ENCODE data around the gene CPXM2.

CPXM2 gene

GRCh38 chr10:123868038-123869019 lies 23.3 kb downstream of the CPXM2 start:
- DNase-seq, result no peak

GRCh38 chr10:123865880-123866279 lies 25.7 kb downstream of the CPXM2 start:
- no peak for DNase-seq

DNA sequence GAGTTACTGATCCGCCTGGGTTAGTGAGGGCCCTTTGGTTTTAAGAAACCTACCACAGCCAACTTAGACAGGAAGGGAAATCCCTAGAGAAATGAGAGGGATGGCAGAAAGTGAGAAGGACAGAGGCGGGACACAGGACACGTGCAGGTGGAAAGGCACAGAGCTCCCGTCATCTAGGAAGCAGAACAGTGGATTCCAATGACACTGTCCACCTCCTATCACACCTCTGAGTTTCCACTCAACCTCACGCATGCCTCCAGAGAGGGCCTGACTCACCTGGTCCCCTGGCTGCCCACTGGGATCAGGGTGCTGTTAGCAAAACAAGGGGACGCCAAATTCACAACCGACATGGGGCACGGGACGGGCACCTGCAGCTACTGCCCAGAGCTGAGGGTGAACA lies 26.3 kb downstream of the CPXM2 start:
- DNase-seq, result no peak

GRCh38 chr10:123864923-123865322 lies 26.7 kb downstream of the CPXM2 start:
- no peak for DNase-seq

GRCh38 chr10:123863721-123864482 lies 27.7 kb downstream of the CPXM2 start:
- DNase-seq, result no peak

DNA sequence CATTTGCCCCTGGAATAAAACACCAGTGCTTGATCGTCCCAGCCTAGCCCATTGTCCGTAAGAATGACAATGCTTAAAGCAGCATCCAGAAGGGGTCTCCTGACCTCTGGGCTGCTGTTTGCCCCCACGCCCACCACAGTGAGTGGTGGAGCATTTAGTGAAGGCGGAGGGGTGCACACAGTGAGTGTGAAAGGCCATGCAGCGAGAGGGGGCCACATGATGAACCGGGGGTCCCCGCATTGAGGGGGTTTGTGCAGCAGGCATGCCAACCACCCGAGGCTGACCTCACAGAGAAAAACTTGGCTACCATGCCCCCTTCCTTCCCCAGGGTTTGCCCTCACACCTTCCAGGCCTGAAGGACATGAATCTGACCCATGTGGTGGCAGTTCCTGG lies 28.4 kb downstream of the CPXM2 start:
- DNase-seq, result no peak

DNA sequence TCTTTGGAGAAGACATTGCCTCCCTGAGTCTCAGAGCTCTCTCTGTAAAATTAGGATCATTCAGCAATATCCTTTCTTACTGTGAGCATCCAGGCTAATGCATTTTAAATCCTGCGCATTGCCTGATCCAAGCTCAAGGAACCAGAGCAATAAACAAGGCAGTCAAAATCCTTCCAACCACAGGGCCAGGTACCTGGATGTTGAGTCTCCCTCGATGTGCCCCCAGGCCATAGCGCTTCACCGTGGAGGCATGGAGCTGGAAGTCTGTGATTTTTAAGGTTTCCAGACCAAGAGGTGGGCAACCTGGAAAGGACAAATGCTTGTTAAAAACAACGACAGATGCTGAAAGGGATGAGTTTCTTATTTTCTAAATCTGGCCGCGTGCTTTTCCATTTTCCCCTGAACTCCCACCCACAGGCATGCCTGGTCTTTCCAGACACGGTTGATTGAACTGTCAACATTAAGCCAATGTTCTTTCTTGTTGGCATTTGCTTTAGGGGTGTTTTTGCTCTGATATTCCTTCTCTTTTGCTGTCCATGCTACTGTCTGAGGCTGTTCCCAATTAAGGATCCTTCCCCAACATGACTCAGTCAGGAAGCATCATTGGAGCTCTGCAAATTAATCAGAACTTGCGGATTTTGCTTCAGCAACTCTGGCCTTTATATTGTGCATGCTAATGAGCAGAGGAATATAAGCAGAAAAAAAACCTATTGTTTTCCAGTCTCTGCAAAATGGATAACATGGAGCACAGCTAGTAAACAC lies 29.0 kb downstream of the CPXM2 start:
- no peak for DNase-seq

DNA sequence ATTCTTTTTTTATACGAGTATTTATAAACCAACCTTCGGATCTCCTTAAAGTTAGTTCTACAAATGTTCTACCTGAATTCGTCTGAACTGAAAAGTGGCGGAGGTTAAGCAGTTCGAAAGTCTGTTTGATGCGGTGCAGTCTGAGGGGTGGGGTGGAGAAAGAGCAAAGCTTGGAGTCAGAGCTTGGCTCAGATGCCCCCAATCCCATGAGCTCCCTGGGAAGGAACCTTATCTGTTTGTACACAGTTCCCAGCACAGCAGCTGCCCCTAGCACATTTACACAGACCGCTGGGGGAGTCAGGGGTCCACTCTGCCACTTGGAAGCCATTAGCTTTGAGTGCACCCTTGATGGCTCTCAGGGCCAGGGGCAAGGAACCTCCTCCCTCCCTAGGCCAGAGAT lies 30.8 kb downstream of the CPXM2 start:
- no peak for DNase-seq

DNA sequence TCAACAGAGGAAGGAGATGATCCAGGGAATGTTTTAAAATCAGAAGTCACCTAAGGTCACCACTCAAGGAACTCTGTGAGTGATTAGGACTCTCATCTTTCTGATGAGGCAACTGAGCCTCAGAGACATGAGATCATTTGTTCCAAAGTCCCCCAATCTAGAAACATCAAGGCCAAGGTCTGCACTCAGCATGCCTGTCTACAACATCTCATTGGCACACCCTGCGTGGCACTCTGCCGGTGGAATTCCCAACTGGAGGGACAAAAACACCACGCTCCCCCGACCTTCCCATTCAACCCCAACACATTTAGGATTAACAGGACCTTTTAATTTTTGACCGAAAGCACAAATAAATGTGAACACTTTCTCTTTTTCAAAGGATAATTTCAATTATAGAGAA lies 31.4 kb downstream of the CPXM2 start:
- DNase-seq, result no peak

GRCh38 chr10:123859653-123860050 lies 32.0 kb downstream of the CPXM2 start:
- no peak for DNase-seq

DNA sequence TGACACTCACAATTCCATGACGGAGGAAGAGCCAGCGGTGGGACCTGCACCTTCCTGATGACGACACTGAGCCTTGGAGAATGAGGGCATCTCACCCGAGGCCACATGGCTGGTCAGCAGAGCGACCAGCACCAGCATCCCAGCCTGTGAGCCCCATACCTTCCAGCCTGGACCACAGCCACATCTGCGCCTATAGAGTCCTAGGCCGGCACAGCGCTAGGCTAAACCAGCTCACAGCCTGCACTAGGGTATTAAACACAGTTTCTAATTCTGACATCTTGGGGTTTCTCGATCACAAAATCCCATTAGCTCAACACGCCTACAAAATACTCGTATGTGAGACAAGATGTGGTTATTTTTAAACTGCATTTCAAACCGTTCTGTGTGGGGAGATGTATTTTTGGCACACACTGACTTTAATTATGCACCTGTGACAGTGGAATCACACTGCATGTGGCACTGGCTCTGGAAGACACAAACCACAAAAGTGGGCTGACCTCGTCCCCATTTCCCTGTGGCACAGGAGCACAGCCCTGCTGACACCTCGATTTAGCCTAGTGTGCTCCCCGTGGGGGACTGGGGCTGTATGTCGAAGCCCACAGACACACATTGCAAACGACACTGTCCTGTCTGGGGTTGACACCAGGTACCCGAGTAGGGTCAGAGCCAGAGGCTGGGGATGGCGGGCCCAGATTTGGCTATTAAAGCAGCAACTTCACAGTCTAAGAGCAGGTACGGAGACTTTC lies 32.5 kb downstream of the CPXM2 start:
- no peak for DNase-seq

DNA sequence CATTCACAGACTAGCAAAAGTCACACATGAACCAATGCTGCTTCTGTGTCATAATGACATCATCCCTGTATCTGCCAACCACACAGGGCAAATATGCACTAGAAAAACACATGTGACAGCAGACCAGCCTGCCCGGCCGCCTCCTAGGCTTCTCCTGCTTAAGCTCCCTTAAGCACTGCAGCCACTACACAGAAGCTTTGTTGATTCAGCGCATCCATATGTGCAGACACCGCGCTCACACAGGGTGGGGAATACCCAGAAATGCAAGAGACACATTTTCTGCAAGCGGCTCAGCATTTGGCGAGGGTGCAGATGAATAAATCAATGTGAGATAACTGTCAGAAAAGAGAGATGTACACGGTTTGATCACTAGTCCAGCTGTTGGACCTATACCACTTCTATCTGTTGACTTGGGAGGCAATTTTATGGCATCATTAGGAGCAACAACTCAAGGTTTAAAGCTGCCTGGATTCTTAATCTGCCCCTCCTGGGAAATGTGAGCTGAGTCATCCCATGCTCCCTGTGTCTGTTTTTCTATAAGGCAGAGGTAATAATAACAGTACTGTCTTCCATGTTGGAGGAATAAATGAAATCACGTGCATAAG lies 33.4 kb downstream of the CPXM2 start:
- no peak for DNase-seq

- DNase-seq, result no peak
Observed at GRCh38 chr10:123857616-123858015, 34.0 kb downstream of the CPXM2 start.

DNA sequence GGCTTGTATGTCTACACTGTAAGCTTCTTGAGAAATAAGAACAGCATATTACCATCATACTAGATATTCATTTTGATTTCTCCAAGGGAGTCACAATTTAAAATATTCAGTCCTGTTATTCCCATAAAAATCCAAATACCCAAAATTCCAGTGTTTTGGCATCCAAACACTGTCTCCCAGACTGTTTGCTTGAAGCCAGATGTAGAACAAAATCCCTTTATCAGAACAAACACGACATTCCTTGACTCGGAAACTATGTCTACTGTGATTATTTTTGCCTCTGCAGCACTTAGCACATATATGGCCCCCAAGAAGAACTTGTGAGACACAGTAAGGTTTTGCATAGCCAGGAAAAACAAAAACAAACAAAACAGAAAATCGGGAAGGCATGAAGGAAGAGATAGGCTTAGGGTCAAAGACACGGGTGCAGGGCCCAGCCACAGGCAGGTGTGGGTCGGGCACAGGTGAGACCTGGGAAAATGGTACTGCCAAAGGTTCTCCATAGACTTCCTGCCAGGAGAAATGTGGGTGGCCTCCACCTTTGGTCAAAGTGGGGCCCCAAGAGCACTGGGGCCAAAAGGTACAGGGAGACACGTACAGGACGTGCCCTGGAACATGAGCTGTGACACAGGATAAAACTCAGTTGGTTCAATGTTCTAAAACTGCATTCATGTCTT lies 36.5 kb downstream of the CPXM2 start:
- no peak for DNase-seq

GRCh38 chr10:123854498-123854897 lies 37.1 kb downstream of the CPXM2 start:
- DNase-seq, result no peak

DNA sequence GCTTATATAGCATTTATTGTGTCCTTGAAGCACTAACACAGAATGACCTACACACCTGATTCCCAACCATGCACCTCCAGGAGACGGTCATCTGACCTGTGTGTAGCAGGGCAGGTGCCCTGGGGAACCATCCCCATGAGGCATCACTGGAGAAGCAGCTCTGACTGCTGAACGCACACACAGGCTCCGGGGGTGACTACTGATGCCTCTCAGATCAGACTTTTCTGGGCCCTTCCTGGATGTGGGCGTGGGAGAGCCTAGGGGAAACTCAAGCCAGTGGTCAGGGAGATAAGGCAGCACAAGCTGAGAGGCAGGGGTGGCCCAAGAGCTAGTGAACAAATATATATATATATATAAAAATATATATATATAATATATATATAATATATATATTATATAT lies 37.6 kb downstream of the CPXM2 start:
- no peak for DNase-seq

DNA sequence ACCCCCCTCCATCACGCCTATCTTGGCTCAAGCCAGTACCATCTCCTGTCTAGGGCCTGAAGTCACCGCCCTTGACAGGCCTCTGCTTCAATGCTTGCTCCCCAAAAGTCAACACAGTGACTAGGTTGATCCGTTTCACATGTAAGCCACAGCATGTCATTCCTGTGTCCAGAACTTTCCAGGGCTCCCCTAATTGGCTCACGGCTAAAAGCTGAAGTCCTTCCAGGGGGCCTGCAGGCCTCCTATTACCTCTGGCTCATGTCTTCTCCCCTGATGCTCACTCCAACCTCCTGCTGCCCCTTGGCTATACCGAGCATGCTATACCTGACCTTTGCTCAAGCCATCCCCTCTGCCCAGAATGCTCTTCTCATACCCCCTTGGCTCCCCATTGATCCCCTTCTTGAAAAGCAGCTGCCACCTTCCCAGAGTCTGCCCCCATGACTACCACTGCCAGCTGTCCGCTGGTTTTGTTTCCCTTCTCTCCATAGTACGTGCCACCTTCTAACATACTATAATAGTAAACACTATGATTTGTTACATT lies 39.1 kb downstream of the CPXM2 start:
- DNase-seq, result no peak

- peak; percentile 74 for DNase-seq
Observed at GRCh38 chr10:123848564-123849457, 42.8 kb downstream of the CPXM2 start.

GRCh38 chr10:123847686-123848432 lies 43.7 kb downstream of the CPXM2 start:
- no peak for DNase-seq
